Measurements from ENCODE around the gene BMP10.
A peak's percentile ranks its signal among the peaks of the same experiment; 100 is the strongest.

BMP10 gene

GRCh38 chr2:68846091-68846490 is 25.1 kb downstream of the BMP10 start:
- TF ChIP-seq CTCF (IDR thresholded peaks at IDR 0.05; ENCODE audit: insufficient read depth, low read depth, low read length, missing control alignments), result no peak
- DNase-seq (ENCODE audit: low read depth), result peak; percentile 43
- no peak overlapping the region for H3K4me3 ChIP-seq (ENCODE audit: low read length)

- DNase-seq (ENCODE audit: low read depth), result no peak
- no peak overlapping the region for H3K4me3 ChIP-seq (ENCODE audit: low read length)
- TF ChIP-seq CTCF (IDR thresholded peaks at IDR 0.05; ENCODE audit: insufficient read depth, low read depth, low read length, missing control alignments), result no peak
Observed at GRCh38 chr2:68845043-68845442, 26.2 kb downstream of the BMP10 start.

GRCh38 chr2:68839260-68839833 is 31.9 kb downstream of the BMP10 start:
- DNase-seq (ENCODE audit: low read depth), result peak; percentile 40
- H3K4me3 ChIP-seq (ENCODE audit: low read length), result no peak overlapping the region
- peak; percentile 75 for TF ChIP-seq CTCF (IDR thresholded peaks at IDR 0.05; ENCODE audit: insufficient read depth, low read depth, low read length, missing control alignments)

GRCh38 chr2:68838641-68839040 is 32.6 kb downstream of the BMP10 start:
- H3K4me3 ChIP-seq (ENCODE audit: low read length), result no peak overlapping the region
- DNase-seq (ENCODE audit: low read depth), result no peak
- no peak for TF ChIP-seq CTCF (IDR thresholded peaks at IDR 0.05; ENCODE audit: insufficient read depth, low read depth, low read length, missing control alignments)

- DNase-seq (ENCODE audit: low read depth), result no peak
Observed at GRCh38 chr2:68837861-68838341, 33.3 kb downstream of the BMP10 start.

GRCh38 chr2:68837164-68837860 is 33.9 kb downstream of the BMP10 start:
- TF ChIP-seq CTCF (IDR thresholded peaks at IDR 0.05; ENCODE audit: insufficient read depth, low read depth, low read length, missing control alignments), result peak; percentile 83
- H3K4me3 ChIP-seq (ENCODE audit: low read length), result no peak overlapping the region
- peak; percentile 63 for DNase-seq (ENCODE audit: low read depth)

More at GRCh38 chr2:68837861-68838341, 33.3 kb downstream of the BMP10 start:
- no peak for TF ChIP-seq CTCF (IDR thresholded peaks at IDR 0.05; ENCODE audit: insufficient read depth, low read depth, low read length, missing control alignments)
- no peak overlapping the region for H3K4me3 ChIP-seq (ENCODE audit: low read length)

Measured in epithelial cell of esophagus (primary cell).